Tongue (tissue), 2 donors: ENCODE measurements around the gene CCDC136. TPM values are rescaled to one million over a fixed set of nuclear protein-coding genes. Genes with fewer than 3 reads are reported as not detected.

Experiments
- DNase-seq: peaks from one replicate; pipeline ENCODE4 v3.0.0-alpha.2; 2015
- total RNA-seq: library from RNA; depleted of rRNA; stranded (reverse); fragments of >200 nt; gene quantifications from one replicate; pipeline ENCODE4 v1.2.3, GENCODE V29; 2014

Gene CCDC136
- total RNA-seq, 1 donor from 2014 or later = 16.4 TPM

DNA sequence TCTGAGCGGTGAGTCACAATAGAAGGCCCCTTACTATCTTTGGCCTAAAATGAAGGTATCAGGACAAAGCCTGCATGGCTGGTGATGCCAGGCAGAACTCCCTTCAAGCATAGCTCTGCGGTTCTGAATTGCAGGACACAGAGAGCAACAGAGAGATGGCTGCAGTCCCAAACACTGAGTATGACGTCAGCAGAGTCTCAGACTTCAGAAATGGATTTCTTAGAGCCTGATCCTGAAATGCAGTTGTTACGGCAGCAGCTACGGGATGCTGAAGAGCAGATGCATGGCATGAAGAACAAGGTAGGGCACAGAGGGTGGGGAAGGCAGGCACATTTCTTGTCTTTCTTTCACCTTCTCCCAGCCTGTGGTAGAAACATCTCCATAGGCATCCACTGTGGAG is 13.5 kb downstream of the CCDC136 start:
- DNase-seq = no peak

GRCh38 chr7:128807191-128807590 is 15.4 kb downstream of the CCDC136 start:
- peak; percentile 83 for DNase-seq

DNA sequence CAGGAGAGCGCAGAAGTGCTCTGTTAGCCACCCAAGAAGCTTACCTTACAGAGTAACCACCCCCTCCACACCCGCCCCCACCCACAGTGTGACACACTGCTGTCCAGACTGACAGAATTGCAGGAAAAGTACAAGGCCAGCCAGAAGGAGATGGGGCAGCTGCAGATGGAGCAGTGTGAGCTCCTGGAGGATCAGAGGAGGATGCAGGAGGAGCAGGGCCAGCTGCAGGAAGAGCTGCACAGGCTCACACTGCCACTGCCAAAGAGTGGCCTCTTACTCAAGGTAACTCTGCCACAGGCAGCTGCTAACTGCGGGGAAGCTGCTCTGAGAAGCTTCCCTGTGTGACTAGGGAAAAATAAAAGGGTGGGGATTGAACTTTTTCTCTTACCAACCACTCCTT is 17.6 kb downstream of the CCDC136 start:
- DNase-seq = no peak

GRCh38 chr7:128810473-128810872 is 18.7 kb downstream of the CCDC136 start:
- no peak for DNase-seq

- no peak for DNase-seq
These were observed 19.2 kb downstream of the CCDC136 start for GRCh38 chr7:128810997-128811396.

DNA sequence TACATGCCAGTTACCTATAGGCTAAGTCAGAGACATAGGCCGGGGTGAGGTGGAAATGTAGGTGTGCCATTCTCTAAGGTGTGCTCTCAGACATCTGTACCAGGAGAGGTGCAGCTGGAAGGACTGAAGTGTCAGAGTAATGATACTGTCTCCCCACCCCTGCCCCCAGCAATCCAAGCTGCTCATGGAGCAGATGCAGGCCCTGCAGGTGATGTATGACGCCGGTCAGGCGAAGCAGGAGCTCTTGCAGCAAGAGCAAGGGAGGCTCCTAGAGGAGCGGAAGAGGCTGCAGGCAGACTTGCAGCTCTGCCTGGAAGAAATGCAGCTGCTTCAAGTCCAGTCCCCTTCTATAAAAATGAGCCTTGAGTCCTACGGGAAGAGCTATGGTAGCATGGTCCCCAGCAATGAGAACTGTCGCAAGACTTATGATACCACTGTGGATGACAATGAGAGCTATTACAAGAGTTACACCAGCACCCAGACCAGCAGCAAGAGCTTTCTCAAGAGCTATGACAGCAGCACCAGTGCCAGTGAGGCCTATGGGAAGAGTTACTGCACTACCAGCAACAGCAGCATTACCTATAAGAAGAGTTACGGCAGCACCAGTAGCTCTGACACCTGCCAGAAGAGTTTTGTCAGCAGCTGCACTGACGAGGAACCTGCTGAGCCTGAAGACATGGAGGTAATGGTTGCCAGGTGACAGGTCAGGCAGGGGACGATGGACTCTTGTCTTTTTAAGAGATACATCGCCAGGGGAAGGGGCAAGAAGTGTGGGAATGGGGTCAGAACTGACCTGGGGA is 20.1 kb downstream of the CCDC136 start:
- DNase-seq = no peak

- no peak for DNase-seq
These were observed 20.9 kb downstream of the CCDC136 start for GRCh38 chr7:128812514-128813168.

- DNase-seq = peak; percentile 86
These were observed 22.7 kb downstream of the CCDC136 start for GRCh38 chr7:128814499-128814898.

DNA sequence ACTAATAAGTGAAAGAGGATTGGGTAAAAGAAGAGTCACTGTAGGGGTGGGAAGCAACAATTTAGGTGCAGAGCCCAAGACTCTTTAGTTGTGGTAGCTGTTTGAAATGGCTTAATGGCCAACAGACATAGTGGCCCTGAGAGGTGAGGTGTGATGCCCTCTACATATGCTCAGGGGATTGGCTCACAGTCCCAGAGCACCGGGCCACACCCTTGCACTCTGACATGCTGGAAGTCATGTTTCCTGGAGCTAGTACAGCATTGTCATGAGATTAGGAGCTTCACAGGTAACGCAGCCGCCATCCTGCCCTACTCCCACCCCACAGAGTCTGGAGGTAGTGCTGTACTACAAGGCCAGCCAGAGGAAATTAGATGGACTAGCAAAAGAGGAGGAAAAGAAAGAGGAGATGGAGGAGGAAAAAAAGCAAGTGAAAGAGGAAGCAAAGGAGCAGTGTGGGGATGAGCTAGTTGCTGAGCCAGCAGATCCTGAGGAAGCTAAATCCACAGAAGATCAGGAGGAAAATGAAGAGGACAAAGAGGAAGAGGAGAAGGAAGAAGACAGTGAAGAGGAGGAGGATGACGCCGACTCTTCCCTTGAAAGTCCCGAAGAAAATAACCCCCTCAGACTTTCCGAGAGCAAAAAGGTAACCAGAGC is 23.6 kb downstream of the CCDC136 start:
- DNase-seq = no peak

DNA sequence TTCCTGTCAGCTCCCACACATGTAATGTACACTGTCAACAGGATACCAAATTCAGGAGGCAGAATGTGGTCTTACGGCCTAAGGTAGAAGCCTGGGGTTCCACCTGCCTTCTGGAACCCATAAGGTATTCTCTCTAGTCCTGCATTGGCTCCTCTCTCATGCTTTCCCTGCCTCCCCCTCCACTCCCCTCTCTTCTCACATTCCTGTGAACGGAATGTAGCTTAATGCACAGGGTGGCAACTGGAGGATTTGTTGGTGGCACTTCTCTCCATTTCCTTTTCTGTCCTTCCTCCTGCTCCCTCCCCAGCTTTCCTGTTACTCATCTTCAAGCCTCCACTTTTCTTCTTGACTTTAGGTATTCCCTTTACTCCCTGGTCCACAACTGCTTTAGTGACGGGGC is 26.9 kb downstream of the CCDC136 start:
- DNase-seq = peak; percentile 47

GRCh38 chr7:128821724-128822123 is 30.0 kb downstream of the CCDC136 start:
- DNase-seq = no peak

- DNase-seq = no peak
These were observed 34.7 kb downstream of the CCDC136 start for GRCh38 chr7:128826512-128826911.

DNA sequence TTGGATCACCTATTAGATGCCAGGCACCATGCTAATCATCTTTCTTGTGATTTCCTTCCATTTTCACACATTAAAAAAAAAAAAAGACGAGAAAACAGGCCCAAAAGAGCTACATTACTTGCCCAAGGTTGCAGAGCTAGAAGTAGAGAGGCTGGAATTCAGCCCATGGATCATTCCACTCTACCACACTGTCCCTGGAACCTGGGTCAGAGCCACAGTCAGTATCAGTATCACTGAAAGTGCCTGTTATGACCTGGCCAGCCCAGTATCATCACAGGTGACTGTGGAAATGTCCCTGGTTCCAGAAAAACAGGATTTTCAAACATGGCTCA is 35.1 kb downstream of the CCDC136 start:
- DNase-seq = no peak

GRCh38 chr7:128827248-128827958 is 35.6 kb downstream of the CCDC136 start:
- peak; percentile 79 for DNase-seq

GRCh38 chr7:128827971-128828711 is 36.4 kb downstream of the CCDC136 start:
- DNase-seq = peak; percentile 74

DNA sequence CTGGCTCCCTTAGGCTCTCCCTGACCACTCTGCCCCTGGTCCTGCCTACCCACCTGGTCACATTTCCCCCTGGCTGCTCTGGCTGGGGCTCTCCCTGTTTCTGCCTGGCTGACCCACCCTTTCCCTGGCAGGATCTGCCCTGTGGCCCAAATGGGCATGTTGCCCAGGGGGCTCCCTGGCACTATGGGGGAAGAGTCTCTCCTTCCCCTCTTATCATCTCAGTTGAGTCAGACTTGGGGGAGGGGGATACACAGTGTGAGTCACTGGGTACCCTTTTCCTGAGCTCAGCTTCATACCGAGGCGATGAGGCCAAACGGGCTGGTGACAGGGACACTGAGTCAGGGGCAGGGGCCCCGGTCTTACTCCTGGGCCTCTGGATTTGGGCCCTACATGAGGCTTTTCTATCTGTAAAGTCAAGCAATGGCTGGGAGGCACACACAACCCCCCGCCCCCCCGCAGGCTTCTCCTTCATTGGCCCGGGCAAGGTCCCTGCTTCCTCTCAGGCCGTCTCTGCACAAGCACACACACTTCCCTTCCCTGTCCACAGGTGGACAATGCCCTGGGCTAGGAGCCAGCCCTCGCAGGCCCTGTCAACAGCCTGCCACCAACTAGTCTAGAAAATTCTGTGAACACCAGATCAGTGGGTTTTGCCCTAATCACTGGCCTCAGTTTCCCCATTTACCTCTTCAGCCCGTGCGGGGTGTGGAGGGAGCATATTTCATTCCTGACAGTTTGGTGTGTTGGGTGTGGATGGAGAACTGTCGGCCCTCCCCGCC is 37.8 kb downstream of the CCDC136 start:
- DNase-seq = peak; percentile 57

DNA sequence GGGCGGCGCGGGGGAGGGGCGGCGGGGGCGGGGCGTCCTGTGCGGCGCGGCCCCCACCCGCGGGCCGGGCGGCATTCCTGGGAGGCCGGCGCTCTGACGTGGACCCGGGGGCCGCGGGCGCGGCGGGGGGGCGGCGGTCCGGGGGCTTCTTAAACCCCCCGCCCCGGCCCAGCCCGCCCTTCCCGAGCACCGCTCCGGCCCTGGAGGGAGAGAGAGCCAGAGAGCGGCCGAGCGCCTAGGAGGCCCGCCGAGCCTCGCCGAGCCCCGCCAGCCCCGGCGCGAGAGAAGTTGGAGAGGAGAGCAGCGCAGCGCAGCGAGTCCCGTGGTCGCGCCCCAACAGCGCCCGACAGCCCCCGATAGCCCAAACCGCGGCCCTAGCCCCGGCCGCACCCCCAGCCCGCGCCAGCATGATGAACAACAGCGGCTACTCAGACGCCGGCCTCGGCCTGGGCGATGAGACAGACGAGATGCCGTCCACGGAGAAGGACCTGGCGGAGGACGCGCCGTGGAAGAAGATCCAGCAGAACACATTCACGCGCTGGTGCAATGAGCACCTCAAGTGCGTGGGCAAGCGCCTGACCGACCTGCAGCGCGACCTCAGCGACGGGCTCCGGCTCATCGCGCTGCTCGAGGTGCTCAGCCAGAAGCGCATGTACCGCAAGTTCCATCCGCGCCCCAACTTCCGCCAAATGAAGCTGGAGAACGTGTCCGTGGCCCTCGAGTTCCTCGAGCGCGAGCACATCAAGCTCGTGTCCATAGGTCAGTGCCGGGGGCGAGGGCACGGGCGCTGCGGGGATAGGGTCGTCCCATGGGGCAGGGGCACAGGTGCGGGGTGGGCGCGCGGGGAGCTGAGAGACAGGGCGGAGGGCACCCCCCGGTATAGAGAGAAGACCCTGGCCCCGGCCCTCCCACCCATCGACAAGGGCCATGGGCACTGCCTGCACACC is 38.7 kb downstream of the CCDC136 start, which contains the start of gene FLNC:
TSS of gene FLNC (plus strand) at position 176 of the 947 bp plus-strand sequence. CDS start at position 408, 232 bp downstream.
- DNase-seq = peak; percentile 87

- DNase-seq = peak; percentile 95
These were observed 39.6 kb downstream of the CCDC136 start for GRCh38 chr7:128831178-128831993.
